ENCODE measurements around the gene ICA1.

GRCh38 chr7:8112685-8113084, 149.3 kb downstream of the ICA1 start:
- TF ChIP-seq POLR2A (IDR thresholded peaks at IDR 0.05) (no peak), CTCF (IDR thresholded peaks at IDR 0.05) (no peak)

All from stomach (tissue), 4 donors.